Thoracic aorta (tissue), 2 donors: ENCODE data around the gene WIPF2. TPM values are rescaled to one million over a fixed set of nuclear protein-coding genes. Genes with fewer than 3 reads are reported as not detected.

Source experiments
- ATAC-seq: fragments of 150-250 bp; one replicate; pipeline ENCODE4 v1.8.0; 2017; ENCODE audit warnings: low read depth; ENCODE audit not compliant: insufficient number of reproducible peaks, low FRiP score
- DNase-seq: peaks from one replicate; pipeline ENCODE4 v3.0.0-alpha.2; 2020; ENCODE audit warnings: low spot score
- H3K27ac ChIP-seq, 2 donors: fragments of 200-600 bp; sonication (generic); 1 replicate in 1 of 2; 2 replicates in 1 of 2; pipeline ENCODE4 v1.5.1; 2016; ENCODE audit warnings: mild to moderate bottlenecking in 2 of 2, moderate library complexity in 2 of 2
- H3K27me3 ChIP-seq: fragments of 200-600 bp; sonication (generic); replicated peaks from 2 replicates; pipeline ENCODE4 v1.6.0; 2016; ENCODE audit warnings: mild to moderate bottlenecking; ENCODE audit not compliant: insufficient read depth
- H3K36me3 ChIP-seq: fragments of 200-600 bp; sonication (generic); one replicate; pipeline ENCODE4 v1.5.1; 2016
- H3K4me1 ChIP-seq, 2 donors: fragments of 200-600 bp; sonication (generic); 1 replicate in 1 of 2; 2 replicates in 1 of 2; pipeline versions ENCODE4 v1.5.1 to v1.6.0; 2016; ENCODE audit warnings: low read depth in 2 of 2, mild to moderate bottlenecking in 1 of 2; ENCODE audit not compliant: control insufficient read depth in 1 of 2
- H3K4me3 ChIP-seq: fragments of 200-600 bp; sonication (generic); 2 replicates; pipeline ENCODE4 v1.5.1; 2016; ENCODE audit warnings: mild to moderate bottlenecking
- H3K9me3 ChIP-seq: fragments of 200-600 bp; sonication (generic); 2 replicates; pipeline ENCODE4 v1.5.1; 2016
- total RNA-seq, 2 donors: library from RNA; depleted of rRNA; stranded (reverse); fragments of >200 nt; gene quantifications; one replicate each; pipeline versions ENCODE4 v1.1.0 to v1.2.3, GENCODE V29; 2016
- TF ChIP-seq, protein P1 (sequence below): fragments of 200-600 bp; sonication (generic); IDR thresholded peaks from one replicate; pipeline ENCODE4 v1.5.1; 2019; ENCODE audit warnings: antibody characterized with exemption

Gene WIPF2
- total RNA-seq, 2 donors from 2014 or later, result 8.9 to 14.0 TPM

DNA sequence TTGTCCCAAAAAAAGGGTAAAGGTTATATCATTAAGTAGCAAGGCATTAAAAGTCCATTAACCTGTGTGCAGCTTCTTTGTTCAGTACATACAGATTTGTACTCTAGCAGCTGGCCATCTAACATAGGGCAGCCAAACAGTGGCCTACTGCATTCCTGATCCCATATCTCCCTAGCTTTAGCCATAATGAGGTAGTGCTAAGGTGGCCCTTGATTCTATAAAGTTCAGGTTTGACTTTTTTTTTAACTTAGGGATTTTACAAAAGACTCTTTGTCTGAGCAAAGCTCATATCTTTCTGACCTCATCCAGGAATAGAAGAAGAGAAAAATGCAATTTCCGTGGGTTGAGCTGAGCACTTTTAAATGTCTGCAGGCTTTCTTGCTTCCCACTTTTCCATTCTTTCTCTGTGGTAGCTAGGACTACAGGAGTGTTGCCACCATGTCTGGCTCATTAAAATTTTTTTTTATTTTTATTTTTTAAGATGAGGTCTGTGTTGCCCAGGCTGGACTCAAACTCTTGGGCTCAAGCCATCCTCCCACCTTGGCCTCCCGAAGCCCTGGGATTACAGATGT is 49.1 kb downstream of the WIPF2 start:
- no peaks in the 10 kb centered on the region for H3K4me1 ChIP-seq
- no peak overlapping the region for H3K27ac ChIP-seq
- TF ChIP-seq, protein P1, sequence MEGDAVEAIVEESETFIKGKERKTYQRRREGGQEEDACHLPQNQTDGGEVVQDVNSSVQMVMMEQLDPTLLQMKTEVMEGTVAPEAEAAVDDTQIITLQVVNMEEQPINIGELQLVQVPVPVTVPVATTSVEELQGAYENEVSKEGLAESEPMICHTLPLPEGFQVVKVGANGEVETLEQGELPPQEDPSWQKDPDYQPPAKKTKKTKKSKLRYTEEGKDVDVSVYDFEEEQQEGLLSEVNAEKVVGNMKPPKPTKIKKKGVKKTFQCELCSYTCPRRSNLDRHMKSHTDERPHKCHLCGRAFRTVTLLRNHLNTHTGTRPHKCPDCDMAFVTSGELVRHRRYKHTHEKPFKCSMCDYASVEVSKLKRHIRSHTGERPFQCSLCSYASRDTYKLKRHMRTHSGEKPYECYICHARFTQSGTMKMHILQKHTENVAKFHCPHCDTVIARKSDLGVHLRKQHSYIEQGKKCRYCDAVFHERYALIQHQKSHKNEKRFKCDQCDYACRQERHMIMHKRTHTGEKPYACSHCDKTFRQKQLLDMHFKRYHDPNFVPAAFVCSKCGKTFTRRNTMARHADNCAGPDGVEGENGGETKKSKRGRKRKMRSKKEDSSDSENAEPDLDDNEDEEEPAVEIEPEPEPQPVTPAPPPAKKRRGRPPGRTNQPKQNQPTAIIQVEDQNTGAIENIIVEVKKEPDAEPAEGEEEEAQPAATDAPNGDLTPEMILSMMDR, result no peak
- H3K27me3 ChIP-seq, result no peaks in the 10 kb centered on the region
- H3K4me3 ChIP-seq, result no peak overlapping the region
- DNase-seq, result no peak
- ATAC-seq, result no peak
- H3K9me3 ChIP-seq, result no peaks in the 10 kb centered on the region
- peaks cover 35% of the 10 kb centered on the region for H3K36me3 ChIP-seq

DNA sequence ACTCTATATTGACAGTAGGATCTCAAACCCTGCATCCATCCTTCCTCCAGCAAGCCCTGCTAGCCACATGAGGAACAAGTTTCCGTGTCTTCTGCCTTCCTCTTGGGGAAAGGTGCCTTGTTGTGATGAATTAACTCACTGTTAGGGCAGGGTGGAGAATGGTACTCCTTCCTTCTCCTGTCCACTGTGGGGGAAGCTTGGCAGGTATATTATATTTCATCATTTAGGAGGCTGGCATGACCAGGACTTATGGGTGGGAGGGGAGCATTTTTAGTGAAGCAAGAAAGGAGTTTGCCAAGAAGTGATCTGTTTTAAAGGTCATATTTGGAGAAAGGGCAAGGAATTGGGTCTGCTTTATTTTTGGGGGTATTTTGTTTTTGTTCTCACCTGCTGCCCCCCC is 59.3 kb downstream of the WIPF2 start:
- no peak overlapping the region for H3K4me3 ChIP-seq
- H3K27ac ChIP-seq, result no peak overlapping the region
- H3K36me3 ChIP-seq, result peaks cover 52% of the 10 kb centered on the region
- ATAC-seq (no peak), DNase-seq (no peak)
- no peaks in the 10 kb centered on the region for H3K27me3 ChIP-seq
- peaks cover 0 to 2% of the 10 kb centered on the region in 2 donors for H3K4me1 ChIP-seq
- no peaks in the 10 kb centered on the region for H3K9me3 ChIP-seq
- TF ChIP-seq, protein P1, result no peak

DNA sequence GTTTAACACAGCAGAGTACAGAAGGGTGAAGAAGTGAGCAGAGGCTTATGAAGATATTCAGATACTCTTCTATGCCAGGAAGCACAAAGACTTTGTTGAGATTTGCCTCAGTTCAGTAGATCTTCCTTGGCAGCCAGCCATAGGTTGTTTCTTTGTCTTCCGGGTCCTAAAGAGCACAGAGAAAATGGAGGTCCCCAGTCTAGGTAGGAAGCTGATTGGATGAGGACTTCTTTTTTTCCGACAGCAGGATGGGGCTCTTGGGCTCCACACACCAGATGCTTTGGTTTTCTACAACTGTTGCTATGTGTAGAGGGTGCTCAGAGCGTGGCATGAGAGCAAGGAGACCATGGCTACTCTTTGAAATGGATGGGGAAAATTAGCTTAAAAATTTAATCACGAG is 60.3 kb downstream of the WIPF2 start:
- no peaks in the 10 kb centered on the region for H3K9me3 ChIP-seq
- DNase-seq, result no peak
- no peak overlapping the region for H3K4me3 ChIP-seq
- H3K36me3 ChIP-seq, result peaks cover 46% of the 10 kb centered on the region
- no peaks in the 10 kb centered on the region for H3K27me3 ChIP-seq
- no peak overlapping the region for H3K27ac ChIP-seq
- H3K4me1 ChIP-seq, result peaks cover under 1 to 12% of the 10 kb centered on the region in 2 donors
- no peak for ATAC-seq
- TF ChIP-seq, protein P1, result no peak

DNA sequence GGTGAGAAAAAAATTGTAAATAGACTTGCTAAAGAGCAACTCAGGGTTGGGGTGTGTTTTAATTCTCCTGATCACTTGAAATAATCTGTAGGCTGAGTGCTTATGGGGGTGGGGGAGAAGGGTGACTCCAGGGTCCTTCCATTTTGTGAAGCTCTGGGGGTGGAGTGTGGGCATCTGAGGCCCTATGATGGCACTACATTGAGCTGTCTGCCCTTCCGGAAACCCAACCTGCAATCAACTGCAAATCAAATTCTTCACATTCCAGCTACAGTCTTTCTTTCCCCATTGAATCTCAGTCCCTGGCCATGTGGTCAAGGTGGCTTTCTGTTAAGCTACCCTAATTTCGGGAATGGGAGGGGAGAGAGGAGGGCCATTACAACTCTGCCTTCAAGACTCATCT is 62.6 kb downstream of the WIPF2 start:
- H3K4me1 ChIP-seq, result peaks cover 7 to 16% of the 10 kb centered on the region in 2 donors
- no peaks in the 10 kb centered on the region for H3K27me3 ChIP-seq
- DNase-seq (no peak), ATAC-seq (no peak)
- no peak overlapping the region for H3K4me3 ChIP-seq
- no peaks in the 10 kb centered on the region for H3K9me3 ChIP-seq
- no peak overlapping the region for H3K27ac ChIP-seq
- H3K36me3 ChIP-seq, result peaks cover 37% of the 10 kb centered on the region
- TF ChIP-seq, protein P1, result no peak

DNA sequence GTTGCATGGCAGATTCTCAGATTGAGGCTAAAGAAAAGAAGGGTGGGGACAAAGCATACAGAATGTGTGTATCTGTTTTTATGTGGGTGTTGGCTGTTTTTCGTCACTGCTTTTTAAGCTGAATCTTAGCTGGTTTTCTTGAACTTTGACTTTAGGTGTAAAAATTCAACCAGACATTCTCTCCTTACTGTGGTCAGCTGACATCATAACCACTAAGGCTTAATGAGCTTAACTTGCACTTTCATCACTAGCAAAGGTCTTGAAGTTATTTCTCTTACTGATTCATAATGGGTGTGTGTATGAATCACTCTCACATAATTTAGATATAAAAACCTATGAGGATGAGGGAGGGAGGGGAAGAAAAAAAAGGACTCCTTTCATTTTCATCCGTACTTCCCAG is 64.6 kb downstream of the WIPF2 start:
- H3K27me3 ChIP-seq, result no peaks in the 10 kb centered on the region
- H3K9me3 ChIP-seq, result no peaks in the 10 kb centered on the region
- TF ChIP-seq, protein P1, result no peak
- peak overlapping the region in 1 of 2 donors; percentile 52 for H3K27ac ChIP-seq
- H3K36me3 ChIP-seq, result peaks cover 17% of the 10 kb centered on the region
- ATAC-seq, result no peak
- peaks cover 12 to 25% of the 10 kb centered on the region in 2 donors for H3K4me1 ChIP-seq
- DNase-seq, result no peak
- no peak overlapping the region for H3K4me3 ChIP-seq
